GM15510 (cell line): ENCODE results near the gene PLOD3.

Experiments
- POLR2A ChIP-seq: IDR thresholded peaks from 3 replicates; pipeline ENCODE4 v1.6.1; 2011; ENCODE audit warnings: borderline replicate concordance; ENCODE audit not compliant: insufficient read length; ENCODE audit errors: extremely low read depth

Gene PLOD3

DNA sequence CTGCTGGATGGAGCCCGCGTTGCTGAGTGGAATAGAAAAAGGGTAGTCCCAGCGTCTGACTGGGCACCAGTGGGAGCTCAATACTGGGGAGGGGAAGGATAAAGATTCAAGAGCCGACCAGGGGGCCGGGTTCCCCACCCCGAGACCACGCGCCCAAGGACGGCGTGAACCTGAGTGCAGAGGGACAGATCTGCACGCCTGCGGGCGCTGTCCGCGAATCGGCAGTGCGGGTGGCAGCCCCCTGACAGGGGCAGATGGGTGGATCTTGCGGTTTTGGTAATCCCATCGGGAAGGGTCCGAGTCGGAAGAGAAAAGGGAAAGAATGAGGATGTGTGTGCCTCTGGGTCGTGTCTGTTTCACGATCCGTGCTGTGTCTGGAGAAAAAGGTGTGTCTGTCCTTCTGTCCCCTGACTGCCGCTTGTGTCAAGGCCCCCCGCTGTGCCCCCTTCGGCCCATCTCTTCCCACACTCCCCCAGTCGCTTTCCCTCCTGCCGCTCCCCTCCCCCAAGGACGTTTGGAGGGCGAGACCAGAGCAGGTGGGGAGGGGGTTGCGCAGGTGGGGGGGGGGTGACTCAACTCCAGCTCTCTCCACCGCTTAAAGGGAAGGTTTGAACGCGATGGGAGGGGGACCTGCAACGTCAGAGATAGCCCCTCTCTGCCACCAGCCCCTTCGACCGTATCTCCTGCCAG is 51.3 kb downstream of the PLOD3 start:
- no peak for TF ChIP-seq POLR2A

DNA sequence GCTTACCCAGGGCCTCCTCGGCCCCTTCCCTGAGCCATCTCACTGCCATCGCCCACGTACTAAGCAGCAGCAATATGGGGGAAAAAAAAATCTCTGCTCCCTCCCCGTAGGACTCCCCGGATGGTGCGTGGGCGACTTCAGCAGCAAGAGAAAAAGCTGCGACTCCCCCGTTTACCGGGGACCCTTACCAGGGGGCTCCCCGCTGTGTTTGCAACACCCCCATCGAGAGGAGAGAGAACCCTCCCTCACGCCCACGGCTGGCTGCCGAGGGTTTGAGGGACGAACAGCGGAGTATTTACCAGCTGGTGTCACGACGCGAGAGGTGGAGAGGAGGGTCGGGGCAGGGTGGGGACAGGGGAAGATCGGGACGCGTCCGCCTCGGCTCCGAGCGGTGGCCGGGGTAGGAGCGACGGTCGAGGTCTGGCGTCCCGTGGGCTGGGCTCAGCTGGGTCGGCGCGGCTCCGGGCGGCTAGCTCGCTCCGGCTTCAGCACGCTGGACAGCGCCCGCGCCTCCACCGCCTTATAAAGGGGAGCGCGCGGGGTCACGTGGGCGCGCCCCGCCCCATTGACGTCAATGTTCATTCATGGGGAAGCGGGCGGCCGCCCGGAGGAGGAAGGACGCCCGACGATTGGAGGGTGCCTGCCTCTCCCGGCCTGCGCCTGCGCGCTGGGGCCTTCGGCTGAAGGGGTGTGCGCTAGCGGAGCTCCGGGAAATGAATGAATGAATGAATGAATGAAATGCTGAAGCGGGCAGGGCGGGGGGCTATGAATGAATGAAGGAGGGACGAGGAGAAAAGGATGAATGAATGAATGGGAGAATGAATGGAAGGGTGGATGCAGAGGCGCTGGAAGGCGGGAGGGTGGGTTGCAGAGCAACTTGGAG is 52.1 kb downstream of the PLOD3 start, which contains the start of gene VGF:
Gene VGF (minus strand): TSS at position 495 of the 883 bp plus-strand sequence. CDS start 726 bp downstream, outside the sequence.
- no peak for TF ChIP-seq POLR2A

DNA sequence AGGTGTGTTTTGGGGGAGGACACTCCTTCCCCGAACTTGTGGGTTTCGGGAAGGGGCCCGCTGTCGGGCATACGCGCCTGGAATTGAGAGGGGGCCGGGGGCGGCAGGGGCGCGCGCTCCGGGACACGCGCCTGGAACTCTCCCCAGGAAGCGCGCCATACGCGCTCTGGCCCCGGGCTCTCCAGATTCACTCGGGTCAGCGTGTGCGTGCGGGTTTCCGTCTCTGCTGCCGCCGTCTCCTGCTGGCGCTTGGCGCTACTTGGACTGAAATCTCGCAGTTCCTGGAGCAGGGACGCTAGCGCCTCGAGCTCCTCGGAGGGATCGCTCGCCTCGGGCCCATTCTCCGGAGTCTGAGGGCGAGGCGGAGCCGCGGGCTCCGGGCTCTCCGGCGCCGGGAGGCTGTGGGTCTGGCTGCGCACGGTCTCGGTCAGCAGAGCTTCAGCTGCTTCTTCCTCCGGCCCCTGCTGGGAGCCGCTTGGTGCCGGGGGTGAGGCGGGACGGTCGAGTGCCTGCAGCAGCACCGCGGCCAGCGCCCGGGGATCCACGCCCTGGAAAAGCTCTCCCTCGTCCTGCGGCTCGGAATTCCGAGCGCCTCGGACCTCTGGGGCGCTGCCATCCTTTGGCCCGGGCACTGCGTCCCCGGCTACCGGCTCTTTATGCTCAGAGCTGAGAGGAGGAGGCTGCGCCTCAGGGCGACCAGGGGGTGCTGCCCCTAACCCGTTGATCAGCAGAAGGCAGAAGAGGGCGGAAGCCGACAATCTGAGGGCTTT is 53.1 kb downstream of the PLOD3 start:
- no peak for TF ChIP-seq POLR2A

DNA sequence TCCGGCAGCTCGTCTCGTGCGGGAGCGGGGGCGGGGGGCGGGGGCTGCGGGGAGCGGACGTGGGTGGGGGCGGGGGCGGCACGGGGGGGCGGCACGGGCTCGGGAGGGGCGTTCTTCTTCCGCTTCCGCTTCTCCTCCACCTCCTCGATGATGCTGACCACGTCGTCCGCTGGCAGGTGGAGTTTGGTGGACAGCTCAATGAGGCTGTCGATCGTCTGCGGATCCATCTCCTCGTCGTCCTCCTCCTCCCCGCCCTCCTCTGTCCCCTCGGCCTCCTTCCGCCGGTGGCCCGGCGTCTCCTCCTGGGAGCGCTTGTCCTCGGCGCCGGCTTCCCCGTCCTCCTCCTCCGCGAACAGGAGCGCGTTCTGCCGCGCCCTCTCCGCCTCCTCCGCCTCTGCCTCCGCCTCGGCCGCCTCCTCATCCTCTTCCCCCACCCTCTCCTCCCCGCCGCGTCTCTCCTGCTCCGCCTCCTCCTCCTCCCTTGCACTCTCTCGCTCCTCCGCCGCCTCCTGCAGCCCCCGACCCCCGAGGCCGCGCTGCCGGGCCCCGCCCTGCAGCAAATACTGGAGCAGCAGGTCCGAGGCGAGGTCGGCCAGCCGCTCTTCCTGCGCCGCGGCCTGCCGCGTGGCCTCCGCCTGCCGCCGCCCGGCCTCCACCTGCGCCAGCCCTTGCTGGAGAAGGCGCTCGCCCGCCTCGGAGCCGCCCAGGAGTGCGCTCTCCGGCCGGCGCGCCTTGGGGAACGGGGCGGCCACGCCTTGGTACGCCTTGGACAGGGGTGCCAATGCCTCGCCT is 53.9 kb downstream of the PLOD3 start:
- peak; percentile 7 for TF ChIP-seq POLR2A

DNA sequence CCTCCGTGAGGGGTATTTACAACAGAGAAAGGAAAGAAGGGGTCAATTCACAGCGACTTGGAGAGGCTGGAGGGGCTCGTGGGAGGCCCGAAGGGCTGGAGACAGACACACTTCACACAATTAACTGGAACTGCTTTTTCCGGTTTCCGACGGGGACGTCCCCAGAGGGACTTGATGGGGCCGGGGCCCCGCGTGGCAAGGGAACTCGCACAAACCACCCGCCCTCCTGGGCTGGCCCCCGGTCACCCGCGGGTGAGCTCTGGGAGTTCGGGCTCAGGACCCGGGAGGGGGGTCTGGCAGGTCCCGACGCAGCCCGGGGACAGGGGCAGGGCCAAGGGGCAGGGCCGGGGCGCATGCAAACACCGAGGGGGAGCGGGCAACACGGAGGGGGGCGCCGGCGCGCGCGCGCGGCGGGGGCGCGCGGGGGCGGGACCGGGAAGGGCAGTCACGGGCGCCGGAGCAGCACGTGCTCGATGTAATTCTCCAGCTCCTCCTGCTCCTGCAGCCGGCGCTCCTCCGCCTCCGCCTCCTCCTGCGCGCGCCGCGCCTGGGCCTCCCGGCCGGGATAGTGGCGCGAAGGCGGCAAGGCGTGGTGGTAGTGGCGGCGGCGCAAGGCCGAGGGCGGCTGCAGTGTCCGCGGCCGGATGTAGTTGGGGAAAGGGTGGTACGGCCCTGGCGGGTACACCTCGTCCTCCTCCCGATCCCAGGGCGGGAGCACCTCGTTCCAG is 54.7 kb downstream of the PLOD3 start:
- no peak for TF ChIP-seq POLR2A

DNA sequence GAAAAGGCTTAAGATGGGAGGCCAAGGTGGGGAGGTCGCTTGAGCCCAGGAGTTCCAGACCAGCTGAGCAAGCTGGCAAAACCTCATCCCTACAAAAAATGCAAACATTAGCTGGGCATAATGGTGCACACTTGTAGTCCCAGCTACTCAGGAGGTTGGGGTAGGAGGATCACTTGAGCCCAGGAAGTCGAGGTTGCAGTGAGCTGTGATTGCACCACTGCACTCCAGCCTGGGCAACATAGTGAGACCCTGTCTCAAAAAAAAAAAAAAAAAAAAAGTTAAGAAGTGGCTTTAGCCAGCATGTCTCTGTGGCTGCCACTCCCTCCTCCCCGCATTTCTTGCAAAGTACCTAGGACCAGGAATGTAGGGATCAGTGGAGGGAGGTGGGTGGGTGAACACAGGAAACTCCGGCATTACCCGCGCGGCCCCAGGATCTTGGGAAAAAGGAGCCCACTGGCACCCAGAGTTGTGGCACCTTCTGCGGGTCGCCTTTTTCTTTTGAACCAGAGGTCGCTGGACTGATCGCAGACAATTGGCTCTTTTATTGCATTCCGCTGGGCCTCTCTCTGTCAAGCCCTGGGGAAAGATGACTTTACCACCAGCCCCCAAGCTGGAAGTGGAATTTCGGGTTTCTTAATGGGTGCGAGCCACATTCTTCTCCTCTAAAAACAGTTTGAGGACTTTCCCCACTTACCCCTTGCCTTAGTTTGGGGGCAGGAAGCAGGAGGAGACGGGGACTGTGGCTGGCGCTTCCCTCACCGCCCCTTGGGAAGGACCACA is 55.5 kb downstream of the PLOD3 start:
- no peak for TF ChIP-seq POLR2A

DNA sequence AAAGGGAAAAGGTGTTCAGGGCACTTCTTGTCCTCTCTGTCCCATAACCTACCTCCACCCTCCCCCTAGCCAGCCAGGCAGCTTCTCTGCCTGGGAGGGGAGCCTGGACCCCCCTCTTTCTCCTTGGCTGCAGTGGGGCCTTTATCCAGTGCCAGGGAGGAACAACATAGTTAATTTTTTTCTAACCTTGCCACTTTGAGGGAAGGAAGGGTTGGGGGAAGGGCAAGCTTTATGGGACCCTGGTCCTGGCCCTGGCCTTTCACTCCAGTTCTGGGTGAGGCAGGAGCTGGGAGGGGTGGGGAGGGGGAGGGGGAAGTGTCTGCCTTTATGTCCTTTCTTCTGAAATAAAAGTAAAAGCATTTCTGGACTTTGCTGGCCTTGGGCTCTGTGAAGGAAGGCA is 56.5 kb downstream of the PLOD3 start:
- TF ChIP-seq POLR2A = no peak

DNA sequence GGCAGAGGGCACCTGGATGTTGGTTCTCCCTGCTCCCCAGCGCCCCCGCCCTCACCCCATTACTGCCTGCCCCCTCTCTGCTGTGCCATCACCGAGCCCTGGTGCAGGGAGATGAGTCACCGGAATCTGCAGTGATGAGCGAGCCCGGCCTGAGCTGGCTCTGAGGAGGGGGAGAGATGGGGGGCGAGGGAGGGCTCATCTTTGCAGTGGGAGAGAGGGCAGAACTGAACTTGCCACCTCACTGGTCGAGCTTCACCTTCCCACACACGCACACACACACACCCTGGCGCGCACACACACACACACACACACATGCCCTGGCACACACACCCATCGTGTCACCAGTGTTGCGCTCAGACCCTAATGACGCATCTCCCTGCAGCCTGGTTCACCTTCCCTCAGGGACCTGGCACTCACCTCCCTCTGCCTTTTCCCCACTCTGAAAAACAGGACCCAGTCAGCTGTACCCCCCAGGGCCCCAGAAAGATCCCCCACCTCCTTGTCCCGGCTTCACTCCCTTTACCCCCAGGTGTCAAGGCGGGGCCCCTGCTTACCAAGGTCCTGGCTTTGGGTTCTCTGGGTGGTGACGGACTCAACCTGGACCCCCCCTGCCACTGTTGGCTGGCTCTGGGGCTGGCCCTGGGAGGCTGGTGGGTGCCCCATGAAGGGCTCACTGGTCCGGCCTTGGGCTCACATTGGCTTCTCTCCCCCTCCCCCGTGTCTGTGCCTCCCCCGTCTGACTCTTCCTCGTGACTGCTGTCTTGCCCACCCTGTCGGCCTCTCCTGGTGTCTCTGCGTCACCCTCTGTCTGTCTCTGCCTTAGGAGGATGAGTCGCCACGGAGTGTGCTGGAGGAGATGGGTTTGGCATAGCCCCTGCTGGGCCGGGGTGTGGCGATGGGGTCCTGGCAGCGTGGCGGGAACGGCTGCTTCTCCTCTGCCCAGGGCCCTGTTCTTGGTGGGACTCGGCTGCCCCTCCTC is 57.4 kb downstream of the PLOD3 start:
- no peak for TF ChIP-seq POLR2A

DNA sequence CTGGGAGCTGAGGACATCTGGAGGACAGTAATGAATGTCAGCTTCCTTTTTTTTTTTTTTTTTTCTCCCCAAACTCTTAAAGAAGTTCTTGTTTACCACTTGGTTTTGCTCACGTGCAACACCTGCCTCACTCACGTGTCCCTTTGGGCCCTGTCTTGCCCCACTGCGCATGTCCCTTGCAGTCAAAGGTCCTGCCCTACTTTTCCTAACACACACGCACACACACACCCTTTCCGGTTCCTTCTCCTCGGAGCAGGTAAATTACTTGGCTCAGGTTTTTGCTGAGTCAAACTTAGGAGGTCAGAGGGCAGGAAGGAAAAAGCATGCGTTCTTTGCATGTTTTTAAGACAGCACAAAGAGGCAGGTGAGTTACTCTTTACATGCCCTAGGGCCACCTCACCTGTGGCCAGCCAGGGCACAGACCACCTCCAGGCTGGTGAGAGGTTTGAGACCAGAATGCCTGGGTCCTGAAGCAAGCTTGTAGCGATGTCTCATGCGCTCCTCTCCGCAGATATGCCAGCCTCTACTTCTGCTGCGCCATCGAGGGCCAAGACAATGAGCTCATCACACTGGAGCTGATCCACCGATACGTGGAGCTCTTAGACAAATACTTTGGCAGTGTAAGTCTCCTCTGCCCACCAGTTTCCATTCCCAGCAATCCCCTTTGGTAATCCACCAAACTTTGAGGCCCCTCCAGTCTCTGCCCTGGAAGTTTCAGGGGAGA is 60.4 kb downstream of the PLOD3 start:
- TF ChIP-seq POLR2A = no peak

DNA sequence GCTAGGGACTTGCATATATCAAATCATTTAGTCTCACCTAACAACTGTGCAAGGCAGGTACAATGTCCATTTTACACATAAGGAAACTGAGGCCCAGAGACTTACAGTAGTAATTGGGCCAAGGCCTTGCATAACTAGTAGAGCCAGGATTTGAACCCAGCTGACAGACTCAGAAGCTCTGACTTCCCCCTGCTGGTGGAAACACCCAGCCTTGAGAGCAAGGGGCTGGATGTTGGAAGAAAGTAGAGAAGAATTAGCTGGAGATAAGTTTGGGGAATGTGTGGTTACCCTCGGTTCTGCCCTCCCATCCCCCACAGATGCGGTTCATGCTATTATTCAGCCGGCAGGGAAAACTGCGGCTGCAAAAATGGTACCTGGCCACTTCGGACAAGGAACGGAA is 61.1 kb downstream of the PLOD3 start:
- no peak for TF ChIP-seq POLR2A
